HepG2 (cell line): ENCODE data around the gene TUBB4B. TPM values are rescaled to one million over a fixed set of nuclear protein-coding genes. Genes with fewer than 3 reads are reported as not detected.

ENCODE experiments used
- ATF4 ChIP-seq, 2 experiments: fragments of 450-650 bp in 1 of 2; sonication (generic) in 1 of 2; formaldehyde crosslinking; IDR thresholded peaks; 2 replicates each; pipeline versions ENCODE4 v1.5.0 to v1.8.0; 2020 to 2022; ENCODE audit warnings: mild to moderate bottlenecking in 1 of 2, missing genetic modification reagents in 1 of 2
- FOXK2 ChIP-seq: fragments of 450-650 bp; IDR thresholded peaks from 2 replicates; pipeline ENCODE4 v1.6.1; 2016
- NFKBIZ ChIP-seq: IDR thresholded peaks from 2 replicates; pipeline ENCODE4 v1.6.1; 2018; ENCODE audit warnings: missing genetic modification reagents, missing compliant biosample characterization
- RERE ChIP-seq: IDR thresholded peaks from 2 replicates; pipeline ENCODE4 v1.6.1; 2016; ENCODE audit warnings: low read depth, missing genetic modification reagents, missing compliant biosample characterization
- ZBTB7A ChIP-seq: sonication (generic); formaldehyde crosslinking; IDR thresholded peaks from 2 replicates; pipeline ENCODE4 v1.8.0; 2022; ENCODE audit warnings: mild to moderate bottlenecking, missing genetic modification reagents
- ZNF451 ChIP-seq: sonication (generic); formaldehyde crosslinking; IDR thresholded peaks from 2 replicates; pipeline ENCODE4 v1.5.0; 2020; ENCODE audit warnings: mild to moderate bottlenecking, missing genetic modification reagents
- ZNF75D ChIP-seq: sonication (generic); formaldehyde crosslinking; IDR thresholded peaks from 2 replicates; pipeline ENCODE4 v1.8.1; 2023; ENCODE audit warnings: missing genetic modification reagents, mild to moderate bottlenecking, borderline replicate concordance
- polyA plus RNA-seq, 8 experiments: library from polyadenylated mRNA; depleted of rRNA in 3 of 8; stranded (reverse) in 7 of 8; unstranded in 1 of 8; fragments of >200 nt; fragmentation: Illumina TruSeq in 4 of 8; extraction: Trizol in 4 of 8; gene quantifications; 2 replicates each; pipeline versions ENCODE4 v1.2.1 to v1.2.3, GENCODE V29; 2011 to 2016; ENCODE audit warnings: low read depth in 4 of 8, missing spikeins in 1 of 8, mixed read lengths in 1 of 8; ENCODE audit not compliant: insufficient read depth in 1 of 8
- total RNA-seq, 5 experiments: library from RNA; depleted of rRNA; stranded (reverse); fragments of >200 nt; fragmentation: Illumina TruSeq; extraction: Trizol; gene quantifications; 2 replicates each; pipeline ENCODE4 v1.2.3, GENCODE V29; 2016; ENCODE audit warnings: low read depth in 1 of 5
- TF ChIP-seq, protein P1 (sequence below): sonication (generic); formaldehyde crosslinking; conservative IDR thresholded peaks from 2 replicates; pipeline ENCODE4 v1.4.0; 2020; ENCODE audit warnings: missing genetic modification reagents
- TF ChIP-seq, protein P2 (sequence below): sonication (generic); formaldehyde crosslinking; IDR thresholded peaks from 2 replicates; pipeline ENCODE4 v1.5.1; 2020; ENCODE audit warnings: mild to moderate bottlenecking, missing genetic modification reagents, borderline replicate concordance
- TF ChIP-seq, protein P3 (sequence below): sonication (generic); formaldehyde crosslinking; IDR thresholded peaks from 2 replicates; pipeline ENCODE4 v1.8.0; 2022; ENCODE audit warnings: missing genetic modification reagents, mild to moderate bottlenecking, inconsistent platforms, borderline replicate concordance
- TF ChIP-seq, protein P4 (sequence below): sonication (generic); formaldehyde crosslinking; IDR thresholded peaks from 2 replicates; pipeline ENCODE4 v1.4.0; 2020; ENCODE audit warnings: missing genetic modification reagents, mild to moderate bottlenecking, borderline replicate concordance

TUBB4B gene
- total and polyA plus RNA-seq, 2 of the 13 experiments (the other 11 are each of a cell fraction or from before 2014, with no cell fraction given), result 182 to 412 TPM

- TF ChIP-seq, protein P1, sequence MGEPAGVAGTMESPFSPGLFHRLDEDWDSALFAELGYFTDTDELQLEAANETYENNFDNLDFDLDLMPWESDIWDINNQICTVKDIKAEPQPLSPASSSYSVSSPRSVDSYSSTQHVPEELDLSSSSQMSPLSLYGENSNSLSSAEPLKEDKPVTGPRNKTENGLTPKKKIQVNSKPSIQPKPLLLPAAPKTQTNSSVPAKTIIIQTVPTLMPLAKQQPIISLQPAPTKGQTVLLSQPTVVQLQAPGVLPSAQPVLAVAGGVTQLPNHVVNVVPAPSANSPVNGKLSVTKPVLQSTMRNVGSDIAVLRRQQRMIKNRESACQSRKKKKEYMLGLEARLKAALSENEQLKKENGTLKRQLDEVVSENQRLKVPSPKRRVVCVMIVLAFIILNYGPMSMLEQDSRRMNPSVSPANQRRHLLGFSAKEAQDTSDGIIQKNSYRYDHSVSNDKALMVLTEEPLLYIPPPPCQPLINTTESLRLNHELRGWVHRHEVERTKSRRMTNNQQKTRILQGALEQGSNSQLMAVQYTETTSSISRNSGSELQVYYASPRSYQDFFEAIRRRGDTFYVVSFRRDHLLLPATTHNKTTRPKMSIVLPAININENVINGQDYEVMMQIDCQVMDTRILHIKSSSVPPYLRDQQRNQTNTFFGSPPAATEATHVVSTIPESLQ, result no peak
- TF ChIP-seq ZNF75D (CRISPR knock-in tag) (no peak), NFKBIZ (CRISPR knock-in tag) (no peak), ZBTB7A (CRISPR knock-in tag) (no peak), ATF4 (CRISPR knock-in tag; IDR thresholded peaks at IDR 0.05) (no peak), ZNF451 (CRISPR knock-in tag) (no peak), RERE (CRISPR knock-in tag) (no peak), FOXK2 (no peak)
- TF ChIP-seq, protein P2, sequence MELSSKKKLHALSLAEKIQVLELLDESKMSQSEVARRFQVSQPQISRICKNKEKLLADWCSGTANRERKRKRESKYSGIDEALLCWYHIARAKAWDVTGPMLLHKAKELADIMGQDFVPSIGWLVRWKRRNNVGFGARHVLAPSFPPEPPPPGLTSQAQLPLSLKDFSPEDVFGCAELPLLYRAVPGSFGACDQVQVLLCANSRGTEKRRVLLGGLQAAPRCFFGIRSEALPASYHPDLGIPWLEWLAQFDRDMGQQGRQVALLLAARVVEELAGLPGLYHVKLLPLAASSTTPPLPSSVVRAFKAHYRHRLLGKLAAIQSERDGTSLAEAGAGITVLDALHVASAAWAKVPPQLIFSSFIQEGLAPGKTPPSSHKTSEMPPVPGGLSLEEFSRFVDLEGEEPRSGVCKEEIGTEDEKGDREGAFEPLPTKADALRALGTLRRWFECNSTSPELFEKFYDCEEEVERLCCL, result no peak
- TF ChIP-seq, protein P3, sequence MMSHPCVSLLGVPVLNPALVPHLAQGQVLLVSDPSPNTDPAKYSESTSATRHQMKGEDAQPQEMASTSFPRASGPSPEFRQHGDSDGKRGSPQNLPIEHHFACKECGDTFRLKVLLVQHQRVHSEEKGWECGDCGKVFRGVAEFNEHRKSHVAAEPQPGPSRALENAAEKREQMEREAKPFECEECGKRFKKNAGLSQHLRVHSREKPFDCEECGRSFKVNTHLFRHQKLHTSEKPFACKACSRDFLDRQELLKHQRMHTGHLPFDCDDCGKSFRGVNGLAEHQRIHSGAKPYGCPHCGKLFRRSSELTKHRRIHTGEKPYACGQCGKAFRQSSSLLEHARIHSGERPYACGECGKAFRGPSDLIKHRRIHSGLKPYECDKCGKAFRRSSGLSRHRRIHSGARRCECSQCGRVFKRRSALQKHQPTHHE (CRISPR knock-in tag), result 0 out of 2 replicates have a peak, but pooled peaks have one; percentile 36
- TF ChIP-seq, protein P4, sequence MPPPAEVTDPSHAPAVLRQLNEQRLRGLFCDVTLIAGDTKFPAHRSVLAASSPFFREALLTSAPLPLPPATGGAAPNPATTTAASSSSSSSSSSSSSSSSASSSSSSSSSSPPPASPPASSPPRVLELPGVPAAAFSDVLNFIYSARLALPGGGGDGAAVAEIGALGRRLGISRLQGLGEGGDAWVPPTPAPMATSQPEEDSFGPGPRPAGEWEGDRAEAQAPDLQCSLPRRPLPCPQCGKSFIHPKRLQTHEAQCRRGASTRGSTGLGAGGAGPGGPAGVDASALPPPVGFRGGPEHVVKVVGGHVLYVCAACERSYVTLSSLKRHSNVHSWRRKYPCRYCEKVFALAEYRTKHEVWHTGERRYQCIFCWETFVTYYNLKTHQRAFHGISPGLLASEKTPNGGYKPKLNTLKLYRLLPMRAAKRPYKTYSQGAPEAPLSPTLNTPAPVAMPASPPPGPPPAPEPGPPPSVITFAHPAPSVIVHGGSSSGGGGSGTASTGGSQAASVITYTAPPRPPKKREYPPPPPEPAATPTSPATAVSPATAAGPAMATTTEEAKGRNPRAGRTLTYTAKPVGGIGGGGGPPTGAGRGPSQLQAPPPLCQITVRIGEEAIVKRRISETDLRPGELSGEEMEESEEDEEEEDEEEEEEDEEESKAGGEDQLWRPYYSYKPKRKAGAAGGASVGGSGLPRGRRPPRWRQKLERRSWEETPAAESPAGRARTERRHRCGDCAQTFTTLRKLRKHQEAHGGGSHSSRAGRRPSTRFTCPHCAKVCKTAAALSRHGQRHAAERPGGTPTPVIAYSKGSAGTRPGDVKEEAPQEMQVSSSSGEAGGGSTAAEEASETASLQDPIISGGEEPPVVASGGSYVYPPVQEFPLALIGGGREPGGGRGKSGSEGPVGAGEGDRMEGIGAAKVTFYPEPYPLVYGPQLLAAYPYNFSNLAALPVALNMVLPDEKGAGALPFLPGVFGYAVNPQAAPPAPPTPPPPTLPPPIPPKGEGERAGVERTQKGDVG (CRISPR knock-in tag), result no peak
These were observed 592 bp downstream of the TUBB4B start (continued) for GRCh38 chr9:137241490-137242268.
